ENCODE results near the gene CIART.
A peak's percentile ranks its signal among the peaks of the same experiment; 100 is the strongest.

CIART gene

GRCh38 chr1:150268705-150269403 is 13.5 kb upstream of the CIART start, which contains the start of gene APH1A:
TSS of gene APH1A (minus strand) at chr1:150269016. CDS start at chr1:150268810, 206 bp downstream.
- no peaks in the 10 kb centered on the region for H3K9me3 ChIP-seq (ENCODE audit: control insufficient read depth, low read length)
- no peaks in the 10 kb centered on the region for H3K36me3 ChIP-seq (ENCODE audit: control insufficient read depth, insufficient read depth, low read length)
- peaks cover 18% of the 10 kb centered on the region for H3K4me1 ChIP-seq (ENCODE audit: control insufficient read depth, insufficient read depth, low read length)

GRCh38 chr1:150269451-150269850 is 12.9 kb upstream of the CIART start:
- Histone ChIP-seq H3K9me3 (ENCODE audit: control insufficient read depth, low read length) (no peaks in the 10 kb centered on the region), H3K27me3 (ENCODE audit: control insufficient read depth, insufficient read depth, low read length) (no peaks in the 10 kb centered on the region), H3K36me3 (ENCODE audit: control insufficient read depth, insufficient read depth, low read length) (no peaks in the 10 kb centered on the region), H3K4me1 (ENCODE audit: control insufficient read depth, insufficient read depth, low read length) (peaks cover 18% of the 10 kb centered on the region), H3K4me3 (ENCODE audit: low read length) (peak overlapping the region; percentile 98), H3K9ac (ENCODE audit: low read length) (peak overlapping the region; percentile 100)

More at GRCh38 chr1:150268705-150269403, 13.5 kb upstream of the CIART start, which contains the start of gene APH1A:
- no peaks in the 10 kb centered on the region for H3K27me3 ChIP-seq (ENCODE audit: control insufficient read depth, insufficient read depth, low read length)
- H3K9ac ChIP-seq (ENCODE audit: low read length) = peak within 1 kb of the TSS; percentile 100
- H3K4me3 ChIP-seq (ENCODE audit: low read length) = peak within 1 kb of the TSS; percentile 98

DNA sequence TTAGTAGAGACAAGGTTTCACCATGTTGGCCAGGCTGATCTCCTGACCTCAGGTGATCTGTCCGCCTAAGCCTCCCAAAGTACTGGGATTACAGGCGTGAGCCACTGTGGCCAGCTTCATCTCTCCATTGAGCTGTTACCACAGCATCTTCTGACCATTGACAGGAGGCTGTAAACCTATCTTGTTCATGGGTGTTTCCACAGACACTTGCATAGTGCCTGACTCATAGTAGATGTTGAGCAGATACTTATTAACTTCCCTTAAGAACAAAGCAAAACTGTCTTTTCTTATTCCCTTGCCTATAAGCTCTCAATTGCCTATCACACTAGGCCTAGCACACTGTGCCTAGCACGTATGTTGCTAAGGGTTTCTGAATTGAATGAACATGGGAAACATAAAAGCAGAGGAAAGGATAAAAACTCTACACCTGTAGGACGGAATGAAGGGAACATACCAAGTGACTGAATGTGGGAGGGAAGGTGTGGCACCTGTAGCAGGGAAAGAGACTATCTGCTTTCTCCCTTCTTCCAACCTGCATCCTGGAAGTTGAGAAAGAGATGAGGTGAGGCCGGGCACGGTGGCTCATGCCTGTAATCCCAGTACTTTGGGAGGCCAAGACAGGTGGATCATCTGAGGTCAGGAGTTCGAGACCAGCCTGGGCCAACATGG is 10.9 kb upstream of the CIART start:
- no peaks in the 10 kb centered on the region for H3K27me3 ChIP-seq (ENCODE audit: control insufficient read depth, insufficient read depth, low read length)
- H3K9ac ChIP-seq (ENCODE audit: low read length) = no peak overlapping the region
- H3K4me3 ChIP-seq (ENCODE audit: low read length) = no peak overlapping the region
- H3K36me3 ChIP-seq (ENCODE audit: control insufficient read depth, insufficient read depth, low read length) = no peaks in the 10 kb centered on the region
- peaks cover 18% of the 10 kb centered on the region for H3K4me1 ChIP-seq (ENCODE audit: control insufficient read depth, insufficient read depth, low read length)
- H3K9me3 ChIP-seq (ENCODE audit: control insufficient read depth, low read length) = no peaks in the 10 kb centered on the region

GRCh38 chr1:150273311-150273710 is 9.0 kb upstream of the CIART start:
- H3K4me3 ChIP-seq (ENCODE audit: low read length) = no peak overlapping the region
- H3K9ac ChIP-seq (ENCODE audit: low read length) = no peak overlapping the region
- peaks cover 8% of the 10 kb centered on the region for H3K4me1 ChIP-seq (ENCODE audit: control insufficient read depth, insufficient read depth, low read length)
- H3K27me3 ChIP-seq (ENCODE audit: control insufficient read depth, insufficient read depth, low read length) = no peaks in the 10 kb centered on the region
- no peaks in the 10 kb centered on the region for H3K9me3 ChIP-seq (ENCODE audit: control insufficient read depth, low read length)
- H3K36me3 ChIP-seq (ENCODE audit: control insufficient read depth, insufficient read depth, low read length) = no peaks in the 10 kb centered on the region

DNA sequence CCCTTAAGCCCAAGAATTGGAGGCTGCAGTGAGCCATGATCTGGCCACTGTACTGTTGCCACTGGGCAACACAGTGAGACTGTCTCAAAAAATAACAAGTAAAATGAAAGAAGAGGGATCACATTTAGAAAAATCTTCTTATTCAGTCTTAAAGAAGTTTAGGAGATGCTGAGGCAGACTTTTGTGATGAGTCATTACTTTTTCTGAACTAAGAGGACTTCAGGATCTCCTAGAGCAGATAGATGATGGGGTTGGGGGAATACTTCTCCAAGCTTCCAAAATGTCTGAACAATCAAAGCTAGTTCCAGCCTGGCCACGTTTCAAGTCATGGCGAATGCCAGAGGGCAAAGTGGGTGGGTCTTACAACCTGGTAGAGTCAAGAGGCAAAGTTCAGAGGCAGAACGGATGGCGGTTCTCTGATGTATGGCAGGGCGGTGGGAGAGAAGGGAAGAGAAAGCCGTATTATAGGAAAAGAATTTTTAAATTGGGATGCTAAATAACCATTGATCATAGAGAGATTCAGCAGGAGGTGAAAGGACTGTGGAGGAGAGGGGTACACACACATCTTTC is 2.1 kb upstream of the CIART start:
- no peak overlapping the region for H3K4me3 ChIP-seq (ENCODE audit: low read length)
- H3K27me3 ChIP-seq (ENCODE audit: control insufficient read depth, insufficient read depth, low read length) = no peaks in the 10 kb centered on the region
- H3K9ac ChIP-seq (ENCODE audit: low read length) = no peak overlapping the region
- peaks cover 31% of the 10 kb centered on the region for H3K4me1 ChIP-seq (ENCODE audit: control insufficient read depth, insufficient read depth, low read length)
- no peaks in the 10 kb centered on the region for H3K9me3 ChIP-seq (ENCODE audit: control insufficient read depth, low read length)
- H3K36me3 ChIP-seq (ENCODE audit: control insufficient read depth, insufficient read depth, low read length) = no peaks in the 10 kb centered on the region

DNA sequence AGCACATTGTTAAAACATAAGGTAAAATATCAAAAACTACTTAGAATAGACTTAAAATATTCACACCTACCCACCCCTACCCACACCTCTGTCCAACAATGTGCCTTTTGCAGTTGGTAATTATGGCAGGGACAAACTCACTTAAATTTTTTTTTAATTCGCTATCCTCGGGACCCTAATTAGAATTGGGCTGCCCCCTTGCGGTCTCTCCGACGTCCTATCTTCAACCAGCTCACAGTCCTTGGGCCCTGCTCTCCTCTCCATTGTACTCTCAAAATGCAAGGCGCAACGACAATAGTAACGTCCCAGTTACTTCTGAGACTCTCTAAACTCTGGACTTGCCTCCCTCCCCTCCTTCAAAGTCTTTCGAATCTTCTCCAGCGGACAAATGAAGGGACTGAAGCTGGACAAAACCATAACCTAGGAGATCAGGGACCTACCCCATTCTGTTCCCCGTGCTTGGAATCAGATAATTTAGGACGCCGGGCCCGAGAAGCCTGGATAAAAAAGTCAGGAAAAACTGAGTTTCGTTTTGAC is 1.1 kb upstream of the CIART start:
- Histone ChIP-seq H3K36me3 (ENCODE audit: control insufficient read depth, insufficient read depth, low read length) (no peaks in the 10 kb centered on the region), H3K9ac (ENCODE audit: low read length) (peak overlapping the region; percentile 85), H3K9me3 (ENCODE audit: control insufficient read depth, low read length) (no peaks in the 10 kb centered on the region), H3K27me3 (ENCODE audit: control insufficient read depth, insufficient read depth, low read length) (no peaks in the 10 kb centered on the region), H3K4me1 (ENCODE audit: control insufficient read depth, insufficient read depth, low read length) (peaks cover 31% of the 10 kb centered on the region), H3K4me3 (ENCODE audit: low read length) (peak overlapping the region; percentile 60)

DNA sequence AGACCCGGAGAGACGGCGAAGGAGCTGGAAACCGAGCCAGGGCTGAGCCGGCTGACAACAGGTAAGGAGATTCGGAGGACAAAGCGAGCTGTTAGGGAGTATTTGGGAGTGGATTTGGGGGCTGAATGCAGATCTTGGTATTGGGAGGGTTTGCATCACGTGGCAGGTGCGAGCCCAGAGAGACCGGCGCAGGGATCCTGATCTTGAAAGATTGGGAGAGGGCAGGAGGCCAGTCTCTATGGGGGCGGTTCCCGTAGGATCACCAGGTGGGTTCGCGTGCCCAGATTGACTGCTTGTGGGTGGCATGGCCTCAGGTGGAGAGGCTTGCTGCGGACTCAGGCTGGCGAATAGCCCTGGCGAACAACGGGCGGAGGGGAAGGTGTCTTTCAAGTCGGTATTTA is 204 bp downstream of the CIART start:
- Histone ChIP-seq H3K27me3 (ENCODE audit: control insufficient read depth, insufficient read depth, low read length) (no peaks in the 10 kb centered on the region), H3K36me3 (ENCODE audit: control insufficient read depth, insufficient read depth, low read length) (no peaks in the 10 kb centered on the region), H3K4me1 (ENCODE audit: control insufficient read depth, insufficient read depth, low read length) (peaks cover 31% of the 10 kb centered on the region), H3K9me3 (ENCODE audit: control insufficient read depth, low read length) (no peaks in the 10 kb centered on the region), H3K9ac (ENCODE audit: low read length) (peak overlapping the region; percentile 71), H3K4me3 (ENCODE audit: low read length) (peak overlapping the region; percentile 90)

- Histone ChIP-seq H3K4me3 (ENCODE audit: low read length) (peak overlapping the region; percentile 90), H3K27me3 (ENCODE audit: control insufficient read depth, insufficient read depth, low read length) (no peaks in the 10 kb centered on the region), H3K9ac (ENCODE audit: low read length) (peak overlapping the region; percentile 71)
Measured at GRCh38 chr1:150283260-150283659, 906 bp downstream of the CIART start.

GRCh38 chr1:150288382-150288781 is 6.0 kb downstream of the CIART start:
- no peaks in the 10 kb centered on the region for H3K4me1 ChIP-seq (ENCODE audit: control insufficient read depth, insufficient read depth, low read length)
- H3K27me3 ChIP-seq (ENCODE audit: control insufficient read depth, insufficient read depth, low read length) = no peaks in the 10 kb centered on the region
- H3K9ac ChIP-seq (ENCODE audit: low read length) = no peak overlapping the region
- H3K36me3 ChIP-seq (ENCODE audit: control insufficient read depth, insufficient read depth, low read length) = no peaks in the 10 kb centered on the region
- H3K9me3 ChIP-seq (ENCODE audit: control insufficient read depth, low read length) = no peaks in the 10 kb centered on the region
- no peak overlapping the region for H3K4me3 ChIP-seq (ENCODE audit: low read length)

More at GRCh38 chr1:150283260-150283659, 906 bp downstream of the CIART start:
- H3K4me1 ChIP-seq (ENCODE audit: control insufficient read depth, insufficient read depth, low read length) = peaks cover 31% of the 10 kb centered on the region
- H3K36me3 ChIP-seq (ENCODE audit: control insufficient read depth, insufficient read depth, low read length) = no peaks in the 10 kb centered on the region
- H3K9me3 ChIP-seq (ENCODE audit: control insufficient read depth, low read length) = no peaks in the 10 kb centered on the region

- no peaks in the 10 kb centered on the region for H3K4me1 ChIP-seq (ENCODE audit: control insufficient read depth, insufficient read depth, low read length)
- no peaks in the 10 kb centered on the region for H3K36me3 ChIP-seq (ENCODE audit: control insufficient read depth, insufficient read depth, low read length)
- no peaks in the 10 kb centered on the region for H3K27me3 ChIP-seq (ENCODE audit: control insufficient read depth, insufficient read depth, low read length)
- H3K9ac ChIP-seq (ENCODE audit: low read length) = no peak overlapping the region
- no peak overlapping the region for H3K4me3 ChIP-seq (ENCODE audit: low read length)
- no peaks in the 10 kb centered on the region for H3K9me3 ChIP-seq (ENCODE audit: control insufficient read depth, low read length)
Measured at GRCh38 chr1:150288822-150289221, 6.5 kb downstream of the CIART start.

DNA sequence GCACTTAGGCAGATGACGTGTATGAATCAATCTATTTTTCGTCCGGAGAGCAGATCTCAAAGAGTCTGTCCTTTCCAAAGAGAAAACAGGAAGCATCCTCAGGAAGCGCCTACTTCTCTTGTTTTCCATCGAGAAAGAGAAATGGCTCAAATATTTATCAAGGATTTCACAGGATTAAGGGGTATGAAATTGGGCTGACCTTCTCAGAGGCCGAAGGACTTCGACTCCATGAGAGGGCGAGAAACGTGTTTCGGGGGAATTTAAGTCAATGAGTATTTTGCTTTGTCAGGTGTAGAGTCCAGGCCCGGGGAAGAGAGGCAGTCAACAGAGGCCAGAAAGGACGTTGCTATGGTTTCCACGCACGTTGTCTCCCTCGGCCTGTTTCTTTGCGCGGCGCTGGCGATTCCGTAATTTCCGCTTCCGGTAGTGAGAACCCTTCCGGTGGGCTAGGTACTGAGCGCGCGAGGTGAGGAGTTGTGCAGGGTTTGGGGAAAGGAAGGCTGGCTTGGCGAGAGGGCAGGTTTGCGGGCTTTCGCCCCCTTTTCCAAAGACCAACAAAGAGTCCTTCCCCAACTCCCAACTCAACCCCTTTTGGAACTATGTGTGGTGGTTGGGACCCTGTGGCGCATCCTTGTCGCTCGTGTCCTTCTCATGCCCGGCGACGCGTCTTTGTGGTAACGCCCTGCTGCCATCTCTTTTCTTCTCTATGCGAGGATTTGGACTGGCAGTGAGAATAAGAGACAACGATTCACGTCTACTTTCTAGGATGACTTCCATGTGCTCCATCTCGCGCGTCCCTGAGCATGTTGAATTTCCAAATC is 11.3 kb downstream of the CIART start, which contains the start of gene MRPS21:
MRPS21 (plus strand) TSS at position 429 of the 821 bp plus-strand sequence. CDS start 506 bp downstream, outside the sequence.
- Histone ChIP-seq H3K9me3 (ENCODE audit: control insufficient read depth, low read length) (no peaks in the 10 kb centered on the region), H3K9ac (ENCODE audit: low read length) (peak within 1 kb of the TSS; percentile 65), H3K4me3 (ENCODE audit: low read length) (peak within 1 kb of the TSS; percentile 47), H3K27me3 (ENCODE audit: control insufficient read depth, insufficient read depth, low read length) (no peaks in the 10 kb centered on the region), H3K4me1 (ENCODE audit: control insufficient read depth, insufficient read depth, low read length) (peaks cover 4% of the 10 kb centered on the region), H3K36me3 (ENCODE audit: control insufficient read depth, insufficient read depth, low read length) (no peaks in the 10 kb centered on the region)
